ENCODE data around the gene PLK5.

Gene PLK5

DNA sequence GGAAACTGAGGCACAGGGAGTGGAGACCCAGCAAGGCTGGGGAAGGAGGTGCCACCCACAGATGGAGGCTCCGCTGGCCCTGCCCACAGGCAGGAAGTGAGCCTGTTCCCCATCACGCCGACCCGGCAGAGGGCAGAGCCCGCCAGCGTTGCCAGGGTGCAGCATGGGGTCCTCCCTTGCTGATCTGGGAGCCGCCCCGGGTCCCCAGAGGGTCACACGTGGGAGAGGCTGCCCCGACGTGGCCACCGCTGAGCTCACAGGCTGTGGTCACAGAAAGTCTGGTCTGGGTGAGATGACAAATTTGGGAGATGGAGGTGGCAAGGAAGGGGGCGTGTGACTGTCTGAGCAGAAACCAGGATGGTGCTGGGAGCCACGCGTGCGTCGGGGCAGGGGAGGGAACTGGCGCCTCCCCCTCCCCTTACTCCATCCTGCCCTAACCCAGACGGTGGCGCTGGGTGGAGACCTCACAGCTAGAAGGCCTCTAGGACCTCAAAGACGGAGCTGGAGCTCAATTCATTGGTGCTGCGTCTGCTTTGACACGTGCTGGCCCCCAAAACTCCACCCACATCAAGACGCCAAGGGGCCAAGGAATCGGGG, 36.5 kb downstream of the PLK5 start:
- no peaks in the 10 kb centered on the region for H3K4me1 ChIP-seq (ENCODE audit: insufficient read depth, poor library complexity, severe bottlenecking)
- H3K4me3 ChIP-seq (ENCODE audit: severe bottlenecking) = no peak overlapping the region
- no peak for DNase-seq (ENCODE audit: low spot score)
- no peaks in the 10 kb centered on the region for H3K27me3 ChIP-seq (ENCODE audit: insufficient read depth, poor library complexity, severe bottlenecking)
- no peak for ATAC-seq (ENCODE audit: low read depth)
- TF ChIP-seq, protein P1, sequence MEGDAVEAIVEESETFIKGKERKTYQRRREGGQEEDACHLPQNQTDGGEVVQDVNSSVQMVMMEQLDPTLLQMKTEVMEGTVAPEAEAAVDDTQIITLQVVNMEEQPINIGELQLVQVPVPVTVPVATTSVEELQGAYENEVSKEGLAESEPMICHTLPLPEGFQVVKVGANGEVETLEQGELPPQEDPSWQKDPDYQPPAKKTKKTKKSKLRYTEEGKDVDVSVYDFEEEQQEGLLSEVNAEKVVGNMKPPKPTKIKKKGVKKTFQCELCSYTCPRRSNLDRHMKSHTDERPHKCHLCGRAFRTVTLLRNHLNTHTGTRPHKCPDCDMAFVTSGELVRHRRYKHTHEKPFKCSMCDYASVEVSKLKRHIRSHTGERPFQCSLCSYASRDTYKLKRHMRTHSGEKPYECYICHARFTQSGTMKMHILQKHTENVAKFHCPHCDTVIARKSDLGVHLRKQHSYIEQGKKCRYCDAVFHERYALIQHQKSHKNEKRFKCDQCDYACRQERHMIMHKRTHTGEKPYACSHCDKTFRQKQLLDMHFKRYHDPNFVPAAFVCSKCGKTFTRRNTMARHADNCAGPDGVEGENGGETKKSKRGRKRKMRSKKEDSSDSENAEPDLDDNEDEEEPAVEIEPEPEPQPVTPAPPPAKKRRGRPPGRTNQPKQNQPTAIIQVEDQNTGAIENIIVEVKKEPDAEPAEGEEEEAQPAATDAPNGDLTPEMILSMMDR (IDR thresholded peaks at IDR 0.05; ENCODE audit: poor library complexity, severe bottlenecking) = no peak
- H3K36me3 ChIP-seq (ENCODE audit: low read depth) = 0 out of 2 replicates have a peak, but pooled peaks cover 5% of the 10 kb centered on the region
- no peak overlapping the region for H3K27ac ChIP-seq (ENCODE audit: poor library complexity, severe bottlenecking)
- H3K9me3 ChIP-seq (ENCODE audit: severe bottlenecking) = no peaks in the 10 kb centered on the region

DNA sequence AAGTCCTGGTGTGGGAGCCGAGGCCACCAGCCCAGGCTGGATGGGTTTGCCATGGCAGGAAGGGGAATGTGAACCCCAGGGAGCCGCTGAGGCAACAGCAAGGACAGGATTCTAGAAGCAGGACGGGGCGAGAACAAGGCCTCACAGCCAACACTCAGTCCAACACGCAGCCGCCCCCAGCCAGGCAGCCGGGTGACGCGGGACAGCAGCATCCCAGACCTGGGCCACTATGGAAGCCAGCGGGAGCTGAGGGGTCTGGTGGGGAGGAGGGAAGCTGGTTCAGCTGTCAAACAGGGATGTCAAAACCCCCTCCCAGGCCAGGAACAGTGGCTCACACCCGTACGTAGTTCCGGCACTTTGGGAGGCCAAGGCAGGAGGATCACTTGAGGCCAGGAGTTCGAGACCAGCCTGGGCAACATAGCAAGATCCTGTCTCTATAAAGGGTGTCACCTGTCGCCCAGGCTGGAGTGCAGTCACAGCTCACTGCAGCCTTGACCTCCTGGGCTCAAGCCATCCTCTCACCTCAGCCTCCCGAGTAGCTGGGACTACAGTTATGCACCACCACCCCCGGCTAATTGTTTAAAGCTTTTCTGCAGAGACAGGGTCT, 37.5 kb downstream of the PLK5 start:
- Histone ChIP-seq H3K9me3 (ENCODE audit: severe bottlenecking) (no peaks in the 10 kb centered on the region), H3K4me1 (ENCODE audit: insufficient read depth, poor library complexity, severe bottlenecking) (no peaks in the 10 kb centered on the region), H3K27me3 (ENCODE audit: insufficient read depth, poor library complexity, severe bottlenecking) (no peaks in the 10 kb centered on the region), H3K27ac (ENCODE audit: poor library complexity, severe bottlenecking) (no peak overlapping the region), H3K4me3 (ENCODE audit: severe bottlenecking) (no peak overlapping the region), H3K36me3 (ENCODE audit: low read depth) (0 out of 2 replicates have a peak, but pooled peaks cover 5% of the 10 kb centered on the region)
- DNase-seq (ENCODE audit: low spot score) (no peak), ATAC-seq (ENCODE audit: low read depth) (no peak)
- TF ChIP-seq, protein P1 (IDR thresholded peaks at IDR 0.05; ENCODE audit: poor library complexity, severe bottlenecking) = no peak

- DNase-seq (ENCODE audit: low spot score) = no peak
- TF ChIP-seq, protein P1 (IDR thresholded peaks at IDR 0.05; ENCODE audit: poor library complexity, severe bottlenecking) = no peak
- ATAC-seq (ENCODE audit: low read depth) = no peak
- Histone ChIP-seq H3K4me3 (ENCODE audit: severe bottlenecking) (no peak overlapping the region), H3K9me3 (ENCODE audit: severe bottlenecking) (no peaks in the 10 kb centered on the region), H3K27ac (ENCODE audit: poor library complexity, severe bottlenecking) (no peak overlapping the region), H3K27me3 (ENCODE audit: insufficient read depth, poor library complexity, severe bottlenecking) (no peaks in the 10 kb centered on the region), H3K36me3 (ENCODE audit: low read depth) (0 out of 2 replicates have a peak, but pooled peaks cover 5% of the 10 kb centered on the region), H3K4me1 (ENCODE audit: insufficient read depth, poor library complexity, severe bottlenecking) (no peaks in the 10 kb centered on the region)
Measured at GRCh38 chr19:1563251-1563650, 39.4 kb downstream of the PLK5 start.

- TF ChIP-seq, protein P1 (IDR thresholded peaks at IDR 0.05; ENCODE audit: poor library complexity, severe bottlenecking) = no peak
- peak overlapping the region; percentile 57 for H3K27ac ChIP-seq (ENCODE audit: poor library complexity, severe bottlenecking)
- 0 out of 2 replicates have a peak, but pooled peaks cover 5% of the 10 kb centered on the region for H3K36me3 ChIP-seq (ENCODE audit: low read depth)
- no peaks in the 10 kb centered on the region for H3K27me3 ChIP-seq (ENCODE audit: insufficient read depth, poor library complexity, severe bottlenecking)
- DNase-seq (ENCODE audit: low spot score) (no peak), ATAC-seq (ENCODE audit: low read depth) (peak; percentile 89)
- no peaks in the 10 kb centered on the region for H3K4me1 ChIP-seq (ENCODE audit: insufficient read depth, poor library complexity, severe bottlenecking)
- H3K4me3 ChIP-seq (ENCODE audit: severe bottlenecking) = peak overlapping the region; percentile 97
- H3K9me3 ChIP-seq (ENCODE audit: severe bottlenecking) = no peaks in the 10 kb centered on the region
Measured at GRCh38 chr19:1566392-1567115, 42.7 kb downstream of the PLK5 start.
